ENCODE measurements around the gene OR52L1. TPM values are rescaled to one million over a fixed set of nuclear protein-coding genes. Genes with fewer than 3 reads are reported as not detected.

OR52L1 gene
- total RNA-seq, 1 donor from 2014 or later, result not detected

Small RNAs within 50 kb of the gene (small RNA-seq; reads per million reads assigned to genes)
- gene RNA5SP329, result not detected

Other genes with a start within 250 kb of the OR52L1 start
- not detected for gene OR52N4, start 232.7 kb downstream of the OR52L1 start, total RNA-seq
- not detected for gene OR52N5, start 203.6 kb downstream of the OR52L1 start, total RNA-seq
- gene OR52N1, start 195.7 kb downstream of the OR52L1 start, total RNA-seq, result not detected
- not detected for gene OR52N2, start 178.1 kb downstream of the OR52L1 start, total RNA-seq
- not detected for gene OR52E6, start 145.1 kb downstream of the OR52L1 start, total RNA-seq
- not detected for gene OR52E8, start 129.3 kb downstream of the OR52L1 start, total RNA-seq
- gene OR52E4, start 106.4 kb downstream of the OR52L1 start, total RNA-seq, result not detected
- gene OR52E5, start 93.8 kb downstream of the OR52L1 start, total RNA-seq, result not detected
- gene OR56A3, start 44.7 kb downstream of the OR52L1 start, total RNA-seq, result not detected
- not detected for gene OR56A5, start 18.5 kb downstream of the OR52L1 start, total RNA-seq
- gene OR56A4, start 20.0 kb upstream of the OR52L1 start, total RNA-seq, result not detected
- not detected for gene OR56A1, start 43.8 kb upstream of the OR52L1 start, total RNA-seq
- gene OR56B4, start 120.7 kb upstream of the OR52L1 start, total RNA-seq, result not detected
- gene OR52B2, start 183.3 kb upstream of the OR52L1 start, total RNA-seq, result not detected
- gene OR52W1, start 212.2 kb upstream of the OR52L1 start, total RNA-seq, result not detected
- not detected for gene C11orf42, start 218.6 kb upstream of the OR52L1 start, total RNA-seq
- 65.1 TPM for gene FHIP1B, start 247.7 kb upstream of the OR52L1 start, total RNA-seq

Data from vagina (tissue), 1 donor.